Brain microvascular endothelial cell (primary cell): ENCODE data around the gene ADARB1.

Source experiments
- DNase-seq: peaks from one replicate; pipeline ENCODE4 v3.0.0-alpha.2; 2020
- H3K27ac ChIP-seq: fragments of 250-450 bp; sonication (Bioruptor Pico); 2 replicates; pipeline ENCODE4 v1.5.1; 2020; ENCODE audit warnings: mild to moderate bottlenecking, moderate library complexity
- H3K27me3 ChIP-seq: fragments of 250-450 bp; sonication (Bioruptor Pico); replicated peaks from 2 replicates; pipeline ENCODE4 v1.5.1; 2020; ENCODE audit warnings: mild to moderate bottlenecking
- H3K36me3 ChIP-seq: fragments of 250-450 bp; sonication (Bioruptor Pico); replicated peaks from 2 replicates; pipeline ENCODE4 v1.5.1; 2020; ENCODE audit warnings: mild to moderate bottlenecking
- H3K4me3 ChIP-seq: 2 replicates; pipeline ENCODE4 v1.5.1; 2011; ENCODE audit warnings: low read depth, mild to moderate bottlenecking, control low read depth, low read length, moderate library complexity
- in situ Hi-C: cut with HindIII; loops from 2 replicates; pipeline ENCODE4 v1.10.0; 2017; ENCODE audit warnings: low sequenced_read_pairs, low pct_ligation_motif_present
- TF ChIP-seq, protein P1 (sequence below): IDR thresholded peaks from 2 replicates; pipeline ENCODE4 v1.5.1; 2011; ENCODE audit warnings: low read depth, mild to moderate bottlenecking, moderate library complexity, low read length, control low read depth, inconsistent platforms; ENCODE audit errors: missing control alignments

Gene ADARB1

DNA sequence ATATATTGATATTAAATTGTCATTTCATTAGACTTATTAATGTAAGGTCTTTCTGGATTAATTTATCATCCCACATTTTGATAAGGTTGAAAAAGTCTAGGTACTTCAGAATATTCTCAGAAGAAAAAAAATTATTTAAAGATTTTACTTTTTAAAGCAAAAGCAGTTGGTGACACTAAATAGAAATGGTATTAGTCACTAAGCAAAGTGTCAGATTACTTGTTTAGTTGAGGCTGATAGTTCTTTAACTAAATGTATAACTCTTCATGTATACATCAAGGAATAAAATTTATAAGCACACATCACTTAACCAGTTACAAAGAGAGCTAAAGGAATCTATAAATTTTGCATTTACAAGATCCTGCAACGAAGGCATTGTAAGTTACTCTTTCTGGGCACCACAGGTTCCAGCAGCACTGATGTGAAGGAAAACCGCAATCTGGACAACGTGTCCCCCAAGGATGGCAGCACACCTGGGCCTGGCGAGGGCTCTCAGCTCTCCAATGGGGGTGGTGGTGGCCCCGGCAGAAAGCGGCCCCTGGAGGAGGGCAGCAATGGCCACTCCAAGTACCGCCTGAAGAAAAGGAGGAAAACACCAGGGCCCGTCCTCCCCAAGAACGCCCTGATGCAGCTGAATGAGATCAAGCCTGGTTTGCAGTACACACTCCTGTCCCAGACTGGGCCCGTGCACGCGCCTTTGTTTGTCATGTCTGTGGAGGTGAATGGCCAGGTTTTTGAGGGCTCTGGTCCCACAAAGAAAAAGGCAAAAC lies 101.1 kb downstream of the ADARB1 start:
- no peak for DNase-seq
- TF ChIP-seq, protein P1, sequence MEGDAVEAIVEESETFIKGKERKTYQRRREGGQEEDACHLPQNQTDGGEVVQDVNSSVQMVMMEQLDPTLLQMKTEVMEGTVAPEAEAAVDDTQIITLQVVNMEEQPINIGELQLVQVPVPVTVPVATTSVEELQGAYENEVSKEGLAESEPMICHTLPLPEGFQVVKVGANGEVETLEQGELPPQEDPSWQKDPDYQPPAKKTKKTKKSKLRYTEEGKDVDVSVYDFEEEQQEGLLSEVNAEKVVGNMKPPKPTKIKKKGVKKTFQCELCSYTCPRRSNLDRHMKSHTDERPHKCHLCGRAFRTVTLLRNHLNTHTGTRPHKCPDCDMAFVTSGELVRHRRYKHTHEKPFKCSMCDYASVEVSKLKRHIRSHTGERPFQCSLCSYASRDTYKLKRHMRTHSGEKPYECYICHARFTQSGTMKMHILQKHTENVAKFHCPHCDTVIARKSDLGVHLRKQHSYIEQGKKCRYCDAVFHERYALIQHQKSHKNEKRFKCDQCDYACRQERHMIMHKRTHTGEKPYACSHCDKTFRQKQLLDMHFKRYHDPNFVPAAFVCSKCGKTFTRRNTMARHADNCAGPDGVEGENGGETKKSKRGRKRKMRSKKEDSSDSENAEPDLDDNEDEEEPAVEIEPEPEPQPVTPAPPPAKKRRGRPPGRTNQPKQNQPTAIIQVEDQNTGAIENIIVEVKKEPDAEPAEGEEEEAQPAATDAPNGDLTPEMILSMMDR = no peak
- Histone ChIP-seq H3K27ac (no peak overlapping the region), H3K36me3 (peaks cover 34% of the 10 kb centered on the region), H3K27me3 (no peaks in the 10 kb centered on the region), H3K4me3 (no peak overlapping the region)
- in situ Hi-C loops = no loop called here

DNA sequence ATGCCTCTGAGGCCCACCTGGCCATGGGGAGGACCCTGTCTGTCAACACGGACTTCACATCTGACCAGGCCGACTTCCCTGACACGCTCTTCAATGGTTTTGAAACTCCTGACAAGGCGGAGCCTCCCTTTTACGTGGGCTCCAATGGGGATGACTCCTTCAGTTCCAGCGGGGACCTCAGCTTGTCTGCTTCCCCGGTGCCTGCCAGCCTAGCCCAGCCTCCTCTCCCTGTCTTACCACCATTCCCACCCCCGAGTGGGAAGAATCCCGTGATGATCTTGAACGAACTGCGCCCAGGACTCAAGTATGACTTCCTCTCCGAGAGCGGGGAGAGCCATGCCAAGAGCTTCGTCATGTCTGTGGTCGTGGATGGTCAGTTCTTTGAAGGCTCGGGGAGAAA lies 101.8 kb downstream of the ADARB1 start:
- Histone ChIP-seq H3K4me3 (no peak overlapping the region), H3K27ac (no peak overlapping the region), H3K27me3 (no peaks in the 10 kb centered on the region), H3K36me3 (peaks cover 39% of the 10 kb centered on the region)
- TF ChIP-seq, protein P1 = no peak
- in situ Hi-C loops = no loop called here
- DNase-seq = no peak

DNA sequence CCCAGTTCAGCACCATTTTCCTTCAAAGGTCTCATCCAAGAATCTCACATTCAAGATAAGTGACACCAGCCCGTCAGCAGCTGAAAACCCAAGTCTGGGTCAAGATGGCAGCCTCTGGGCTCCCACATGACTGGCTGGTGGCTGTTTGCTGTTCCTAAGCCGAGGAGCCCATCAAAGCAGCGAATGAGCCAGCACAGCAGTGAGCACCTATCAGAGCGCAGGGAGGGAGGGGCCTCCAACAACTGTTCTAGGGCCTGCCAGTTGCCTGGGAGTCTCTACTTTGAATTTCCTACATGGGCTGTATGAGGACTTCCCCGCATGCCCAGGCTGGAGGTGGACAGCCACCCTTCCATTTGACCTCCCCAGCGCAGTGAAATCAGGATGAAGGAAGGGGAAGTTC lies 102.7 kb downstream of the ADARB1 start:
- Histone ChIP-seq H3K36me3 (peaks cover 47% of the 10 kb centered on the region), H3K27ac (no peak overlapping the region), H3K4me3 (no peak overlapping the region), H3K27me3 (no peaks in the 10 kb centered on the region)
- in situ Hi-C loops = no loop called here
- DNase-seq = no peak
- TF ChIP-seq, protein P1 = no peak

DNA sequence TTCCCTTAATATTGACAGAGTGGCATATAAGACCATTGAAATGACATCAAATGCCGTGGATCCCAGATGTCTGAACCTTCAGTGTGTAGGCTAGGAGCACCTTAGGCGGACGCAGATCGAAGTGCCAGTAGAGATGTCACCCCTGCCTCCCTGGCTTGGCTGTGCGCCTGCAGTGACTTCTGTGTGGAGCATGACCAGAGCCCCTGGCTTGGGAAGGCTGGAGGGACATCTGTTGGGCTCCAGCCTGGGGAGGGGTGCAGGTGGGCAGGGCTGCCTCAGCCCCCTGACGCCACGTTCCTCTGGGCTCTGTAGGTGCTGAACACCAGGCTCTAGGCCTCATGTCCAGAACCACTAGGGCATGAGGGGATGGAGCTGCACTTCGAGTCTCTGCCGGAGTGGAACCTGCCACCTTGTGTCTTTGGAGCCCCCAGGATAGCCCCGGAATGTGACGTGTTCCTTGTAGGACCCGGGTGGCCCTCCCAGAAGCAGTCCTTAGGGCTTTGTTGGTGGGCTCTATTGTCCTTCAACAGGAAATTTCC lies 103.8 kb downstream of the ADARB1 start:
- Histone ChIP-seq H3K4me3 (no peak overlapping the region), H3K27me3 (no peaks in the 10 kb centered on the region), H3K36me3 (peaks cover 55% of the 10 kb centered on the region), H3K27ac (no peak overlapping the region)
- DNase-seq = no peak
- TF ChIP-seq, protein P1 = no peak
- in situ Hi-C loops = no loop called here

DNA sequence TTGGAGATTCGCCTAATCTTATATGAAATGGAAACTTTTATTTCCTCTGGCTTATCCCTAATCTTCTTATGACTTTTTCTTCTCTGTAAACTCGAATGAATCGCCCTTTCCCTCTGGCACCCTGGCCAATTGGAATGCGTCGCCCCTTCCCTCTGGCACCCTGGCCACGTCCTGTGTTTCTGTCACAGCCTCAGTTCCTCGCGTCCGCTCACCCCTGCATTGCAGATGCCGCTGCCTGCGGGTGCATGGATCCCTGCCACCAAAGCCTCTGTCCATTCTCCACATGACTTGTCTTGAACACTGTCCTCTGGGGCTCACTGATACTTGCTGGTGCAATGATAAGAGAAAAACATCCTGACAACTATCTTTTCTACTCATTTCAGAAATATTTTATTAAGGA lies 104.6 kb downstream of the ADARB1 start:
- no peak overlapping the region for H3K4me3 ChIP-seq
- no peak for DNase-seq
- peaks cover 57% of the 10 kb centered on the region for H3K36me3 ChIP-seq
- in situ Hi-C loops = no loop called here
- H3K27ac ChIP-seq = no peak overlapping the region
- H3K27me3 ChIP-seq = no peaks in the 10 kb centered on the region
- TF ChIP-seq, protein P1 = no peak
